Stimulated activated CD8-positive, alpha-beta memory T cell treated with anti-CD3 and anti-CD28 coated beads, Interleukin-2, amount 100 ng/mL, for 1 hour (primary cell): ENCODE results near the gene AQP3.
"Not testable (repeated sequence)": the region's sequence is repeated elsewhere in the genome, so short reads cannot be mapped to it uniquely, and the experiment has no call there.

ENCODE experiments used
- DNase-seq, 2 donors: peaks; one replicate each; pipeline ENCODE4 v3.0.0-alpha.2; 2020; ENCODE audit warnings: low read depth in 2 of 2

The AQP3 gene

GRCh38 chr9:33446946-33447798 lies at the start of gene AQP3:
Gene AQP3 (minus strand): TSS chr9:33447593. CDS start chr9:33447530, 63 bp downstream.
- peak; percentile 38 to 52 for DNase-seq

DNA sequence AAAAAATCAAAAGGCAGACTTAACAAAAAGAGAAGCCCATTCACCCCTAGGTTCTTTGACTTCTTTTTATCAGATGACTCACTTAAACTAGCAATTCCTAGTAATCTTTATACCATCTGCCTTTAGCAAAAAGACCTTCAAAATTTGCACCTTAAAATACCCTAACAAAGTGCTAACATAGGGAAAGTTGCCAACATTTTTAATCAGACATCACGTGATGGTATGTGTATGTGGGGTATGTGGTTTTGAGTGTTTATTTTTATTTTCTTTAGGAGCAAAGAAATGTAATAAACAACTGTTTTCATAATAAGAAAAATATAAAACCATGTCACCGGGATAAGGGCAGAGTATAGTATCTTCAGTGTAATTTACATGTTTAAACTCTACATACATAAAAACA lies 46.4 kb upstream of the AQP3 start:
- DNase-seq = not testable (repeated sequence)

- DNase-seq = no peak
These were observed 41.7 kb upstream of the AQP3 start for GRCh38 chr9:33489066-33489465.

GRCh38 chr9:33485312-33485711 lies 37.9 kb upstream of the AQP3 start:
- not testable (repeated sequence) for DNase-seq

DNA sequence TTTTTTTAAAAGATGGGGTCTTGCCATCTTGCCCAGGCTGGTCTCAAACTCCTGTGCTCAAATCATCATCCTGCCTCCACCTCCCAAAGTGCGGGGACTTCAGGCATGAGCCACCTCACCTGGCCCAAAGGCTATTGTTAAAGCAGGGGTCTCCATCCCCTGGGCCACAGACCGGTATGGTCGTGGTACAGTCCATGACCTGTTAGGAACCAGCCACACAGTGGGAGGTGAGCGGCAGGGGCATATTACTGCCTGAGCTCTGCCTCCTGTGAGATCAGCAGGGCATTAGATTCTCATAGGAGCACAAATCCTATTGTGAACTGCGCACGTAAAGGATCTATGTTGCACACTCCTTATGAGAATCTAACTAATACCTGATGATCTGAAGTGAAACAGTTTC lies 33.6 kb upstream of the AQP3 start:
- DNase-seq = no peak

DNA sequence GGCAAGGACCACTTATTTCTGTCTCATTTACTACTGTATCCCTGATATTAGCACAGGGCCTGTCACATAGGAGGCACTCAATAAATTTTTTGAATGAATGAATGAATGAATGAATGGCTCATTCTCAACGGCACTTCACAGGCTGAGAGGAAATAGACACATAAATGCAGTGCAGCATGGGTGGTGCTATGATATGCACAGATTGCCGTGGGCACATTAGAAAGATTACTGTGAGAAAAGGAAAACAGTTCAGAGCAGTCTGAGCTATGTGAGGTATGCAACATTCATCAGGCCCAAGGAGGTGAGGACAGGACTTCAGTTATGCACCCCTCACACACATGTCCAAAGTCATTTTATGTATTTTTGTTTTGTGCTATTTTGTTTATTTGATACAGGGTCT lies 32.7 kb upstream of the AQP3 start:
- DNase-seq = no peak

GRCh38 chr9:33476503-33476902 lies 29.1 kb upstream of the AQP3 start:
- no peak for DNase-seq

DNA sequence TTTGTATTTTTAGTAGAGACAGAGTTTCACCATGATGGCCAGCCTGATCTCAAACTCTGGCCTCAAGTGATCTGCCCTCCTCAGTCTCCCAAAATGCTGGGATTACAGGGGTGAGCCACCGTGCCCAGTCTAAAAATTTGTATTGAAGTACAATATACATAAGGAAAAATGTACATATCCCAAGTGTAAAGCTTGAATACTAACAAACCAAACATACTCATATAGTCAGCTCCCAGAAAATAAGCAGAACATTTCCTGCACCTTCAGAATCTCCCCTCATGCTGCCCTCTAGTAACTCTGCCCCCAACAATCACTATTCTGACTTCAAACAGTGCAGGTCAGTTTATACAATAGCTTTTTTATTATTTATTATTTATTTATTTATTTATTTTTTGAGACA lies 28.0 kb upstream of the AQP3 start:
- no peak for DNase-seq

DNA sequence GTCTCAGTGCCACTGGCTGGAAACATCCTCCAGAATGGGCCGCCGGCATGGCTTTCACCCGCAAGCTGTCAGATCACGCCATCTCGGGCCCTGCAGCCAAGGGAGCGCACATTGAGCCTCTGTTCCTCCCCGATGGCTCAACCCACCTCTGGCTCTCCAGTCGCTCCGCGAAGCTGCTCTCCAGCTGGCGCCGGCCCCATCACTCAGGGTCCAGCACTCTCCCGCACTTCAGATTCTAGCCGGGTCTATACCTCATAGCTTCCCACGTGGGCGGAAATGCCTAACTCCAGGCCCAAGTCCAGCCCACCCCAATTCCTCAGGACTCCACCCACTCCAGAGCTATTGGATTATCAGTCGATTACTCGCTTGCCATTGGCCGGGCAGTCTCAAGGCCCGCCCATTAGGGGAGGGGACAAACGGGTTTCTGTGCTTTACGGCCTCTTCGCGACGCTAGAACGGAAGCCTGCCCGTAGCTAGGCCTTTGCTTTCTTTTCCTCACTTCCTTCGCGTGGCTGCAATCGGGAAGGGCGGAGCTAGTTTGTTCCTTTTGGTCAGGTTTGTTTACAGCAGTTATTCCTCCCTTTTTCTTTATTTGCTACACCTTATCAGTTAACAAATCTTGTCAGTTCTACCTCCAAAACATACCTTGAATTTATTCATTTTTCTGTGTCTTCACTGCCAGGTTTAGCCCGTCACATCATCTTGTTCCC lies 26.4 kb upstream of the AQP3 start, which contains the start of gene NOL6:
Gene NOL6, minus strand, starts transcription at position 282 of the 710 bp plus-strand sequence. Its CDS starts 82 bp downstream, at position 200.
- DNase-seq = peak; percentile 94 to 96

DNA sequence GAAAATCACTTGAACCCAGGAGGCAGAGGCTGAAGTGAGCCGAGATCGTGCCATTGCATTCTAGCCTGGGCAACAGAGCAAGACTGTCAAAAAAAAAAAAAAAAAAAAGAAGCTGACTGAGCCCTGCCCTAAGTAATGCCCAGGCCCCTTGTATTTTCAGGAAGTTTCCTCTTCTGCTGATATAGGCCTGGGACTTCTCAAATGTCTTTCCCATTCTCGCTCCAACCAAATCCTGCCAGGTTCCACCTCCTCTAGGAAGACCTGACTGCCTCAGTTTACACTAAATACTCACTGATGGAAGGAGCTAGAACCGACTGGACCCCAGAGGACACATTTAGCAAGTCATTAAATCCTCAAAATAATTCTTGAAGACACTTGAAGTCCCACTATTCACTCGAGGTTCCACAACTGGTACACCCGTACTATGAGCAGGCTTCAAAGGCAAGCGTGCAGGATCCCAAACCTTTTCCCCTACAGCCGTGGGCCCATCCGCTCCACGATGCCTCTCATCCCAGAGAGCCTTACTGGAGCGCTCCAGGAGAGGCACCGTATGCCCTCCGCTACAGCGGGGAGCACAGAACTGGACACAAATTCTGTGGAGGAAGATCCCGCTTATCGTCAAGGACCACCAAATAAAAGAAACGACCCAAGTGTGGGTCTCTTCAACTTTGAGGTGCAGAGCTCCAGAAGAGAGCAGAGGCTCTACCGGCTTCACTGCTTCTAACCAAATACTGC lies 25.7 kb upstream of the AQP3 start:
- no peak for DNase-seq

DNA sequence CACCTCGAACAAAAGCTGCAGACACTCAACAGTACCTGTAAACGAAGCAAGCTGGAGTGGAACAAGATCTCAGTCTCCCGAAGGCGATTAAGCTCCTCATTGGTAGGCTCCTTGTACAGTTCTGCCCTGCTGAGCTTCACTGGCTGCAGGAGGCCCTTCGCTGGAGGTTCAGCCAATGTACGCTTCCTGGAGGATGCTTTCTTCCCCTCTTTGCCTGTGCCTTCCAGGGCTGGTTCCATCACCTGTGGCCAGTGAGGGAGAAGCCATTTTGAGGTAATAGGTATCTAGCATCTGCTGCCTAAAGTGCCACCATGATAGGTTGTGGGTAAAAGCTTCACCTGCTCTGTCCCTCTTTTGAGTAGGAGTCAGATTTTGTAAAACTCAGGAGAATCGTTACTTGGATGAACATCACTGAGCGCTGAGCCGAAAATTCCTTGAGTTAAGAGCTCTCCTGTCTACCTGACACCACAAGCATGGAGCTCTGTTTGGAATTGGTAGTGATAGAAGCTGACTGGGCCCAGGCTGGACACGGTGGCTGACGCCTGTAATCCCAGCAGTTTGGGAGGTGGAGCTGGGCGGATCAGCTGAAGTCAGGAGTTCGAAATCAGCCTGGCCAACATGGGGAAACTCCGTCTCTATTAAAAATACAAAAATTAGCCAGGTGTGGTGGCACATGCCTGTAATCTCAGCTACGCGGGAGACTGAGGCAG lies 24.9 kb upstream of the AQP3 start:
- DNase-seq = no peak

GRCh38 chr9:33471361-33471760 lies 24.0 kb upstream of the AQP3 start:
- no peak for DNase-seq

DNA sequence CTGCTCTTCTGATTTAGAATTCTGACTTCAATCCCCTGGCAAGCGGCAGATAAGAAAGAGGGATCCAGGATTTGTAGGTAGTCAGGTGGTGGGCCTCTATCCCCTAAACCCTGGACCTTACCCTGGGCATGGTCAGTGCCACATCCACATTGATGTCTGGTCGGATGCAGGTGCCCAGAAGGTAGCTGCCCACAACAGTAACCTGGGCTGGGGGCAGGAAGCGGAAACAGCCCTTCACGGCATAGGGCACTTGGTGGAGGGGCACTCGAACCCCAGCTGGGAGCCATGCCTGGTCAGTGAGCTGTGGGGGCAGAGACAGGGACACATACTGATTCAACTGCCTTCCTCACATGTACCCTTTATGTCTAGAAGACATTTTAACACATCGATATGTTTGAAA lies 22.5 kb upstream of the AQP3 start:
- DNase-seq = no peak

- DNase-seq = no peak
These were observed 21.6 kb upstream of the AQP3 start for GRCh38 chr9:33468797-33469621.

- DNase-seq = no peak
These were observed 20.9 kb upstream of the AQP3 start for GRCh38 chr9:33468215-33468730.

DNA sequence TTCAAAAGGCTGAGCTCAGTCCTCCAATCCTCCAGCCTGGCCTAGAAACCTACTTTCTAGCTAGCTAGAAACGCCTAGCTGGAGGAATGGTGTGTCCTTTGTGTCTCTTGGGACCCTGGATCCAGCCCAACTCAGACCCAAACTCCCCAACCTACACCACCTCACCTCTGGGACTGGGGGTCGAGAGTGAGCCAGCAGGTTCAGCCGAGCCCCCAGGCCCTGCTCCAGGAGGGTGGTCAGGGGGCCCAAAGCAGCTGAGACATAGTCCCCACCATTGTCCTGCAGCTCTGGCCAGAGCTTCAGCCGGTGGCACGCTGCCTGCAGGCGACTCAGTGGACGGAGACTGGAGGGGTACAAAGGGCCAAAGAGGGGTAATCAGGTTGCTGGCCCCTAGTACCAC lies 20.1 kb upstream of the AQP3 start:
- no peak for DNase-seq

DNA sequence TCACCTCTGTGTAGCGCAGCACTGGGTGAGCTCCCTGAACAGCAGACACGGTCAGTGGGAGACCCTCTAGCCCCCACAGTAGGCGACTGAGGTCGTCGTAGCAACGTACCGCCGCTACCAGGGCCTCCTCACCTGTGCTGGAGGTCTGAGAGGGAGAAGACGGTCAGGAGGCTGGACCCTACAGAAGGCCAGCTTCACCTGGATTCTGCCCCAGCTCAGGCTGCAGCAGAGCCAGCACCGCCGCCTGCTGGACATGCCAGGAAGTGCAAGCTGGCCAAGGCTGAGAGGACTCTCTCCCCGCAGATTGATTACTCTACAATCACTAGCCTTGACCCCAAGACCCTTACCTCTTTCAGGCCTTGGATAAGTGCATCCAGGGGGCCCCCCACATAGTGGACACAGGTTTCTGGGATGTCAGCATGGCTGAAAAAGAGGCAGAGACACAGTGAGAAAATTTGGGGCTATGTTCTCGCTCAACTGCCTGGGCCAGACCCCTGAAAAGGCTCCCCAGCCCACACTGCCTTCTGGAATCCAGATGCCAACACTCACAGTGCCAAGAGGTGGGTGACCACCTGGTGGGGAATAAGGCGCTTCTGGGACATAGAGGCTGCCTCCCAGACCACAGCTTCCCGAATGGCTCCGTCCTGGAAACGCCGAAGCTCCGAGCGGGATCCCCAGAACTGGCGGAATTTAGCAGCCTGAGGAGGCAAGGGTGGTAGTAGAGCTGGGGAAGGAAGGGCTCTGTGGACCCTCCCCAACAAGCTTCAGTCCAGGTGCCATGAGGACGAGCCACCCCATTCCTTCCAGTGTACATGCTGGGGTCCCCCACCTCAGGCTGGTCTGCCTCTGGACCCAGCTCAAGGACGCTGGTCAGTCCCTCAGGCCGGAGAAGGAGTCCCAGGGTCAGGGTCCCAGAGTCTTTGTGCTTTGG lies 19.4 kb upstream of the AQP3 start:
- peak; percentile 50 to 53 for DNase-seq

DNA sequence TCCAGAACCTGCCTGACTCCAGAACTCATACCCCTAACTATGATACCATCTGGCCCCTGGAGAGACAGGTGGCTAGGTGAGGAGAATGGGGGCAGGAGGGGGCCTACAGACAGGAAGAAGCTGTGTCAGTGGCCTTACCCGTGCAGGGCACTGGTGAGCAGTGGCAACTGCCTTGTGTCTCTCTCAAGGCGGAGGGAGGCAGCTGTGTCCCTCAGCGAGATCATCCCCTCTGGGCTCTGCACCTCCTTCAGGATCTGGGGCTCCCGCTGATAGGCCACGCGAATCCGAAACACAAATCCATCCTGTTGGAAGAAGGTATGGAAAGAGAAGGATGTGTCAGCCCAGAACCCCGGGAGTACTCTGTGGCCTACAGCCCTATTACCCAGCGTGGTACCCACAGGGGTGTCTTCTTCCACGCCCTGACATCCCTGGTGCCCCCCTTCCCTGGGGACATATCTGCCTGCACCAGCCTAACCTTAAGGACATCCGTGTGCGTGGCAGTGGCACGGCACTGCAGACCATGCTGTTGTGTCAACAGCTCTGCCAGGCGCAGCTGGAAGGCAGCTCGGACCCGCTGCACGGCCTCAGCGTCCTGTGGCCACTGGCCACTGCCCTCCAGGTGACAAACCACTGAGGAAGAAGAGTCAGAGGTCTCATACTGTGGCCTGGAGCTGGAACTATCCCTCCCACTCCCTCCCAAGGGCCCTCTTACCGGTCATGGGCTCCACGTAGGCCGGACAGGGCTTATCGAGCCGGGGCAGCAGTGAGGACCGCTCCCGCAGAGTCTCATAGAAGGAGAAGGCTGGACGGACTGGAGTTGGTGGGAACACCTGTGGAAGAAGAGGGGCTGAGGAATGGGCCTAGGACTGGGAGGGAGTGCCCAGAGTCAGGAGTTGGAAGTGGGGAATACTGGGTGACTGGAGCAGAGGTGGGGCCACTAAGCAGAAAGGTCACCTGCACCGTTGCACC lies 18.5 kb upstream of the AQP3 start:
- DNase-seq = no peak
